Measurements from ENCODE around the gene ABCA13. TPM values are rescaled to one million over a fixed set of nuclear protein-coding genes. Genes with fewer than 3 reads are reported as not detected.

Gene ABCA13
- total RNA-seq, 2 donors from 2014 or later = not detected

DNA sequence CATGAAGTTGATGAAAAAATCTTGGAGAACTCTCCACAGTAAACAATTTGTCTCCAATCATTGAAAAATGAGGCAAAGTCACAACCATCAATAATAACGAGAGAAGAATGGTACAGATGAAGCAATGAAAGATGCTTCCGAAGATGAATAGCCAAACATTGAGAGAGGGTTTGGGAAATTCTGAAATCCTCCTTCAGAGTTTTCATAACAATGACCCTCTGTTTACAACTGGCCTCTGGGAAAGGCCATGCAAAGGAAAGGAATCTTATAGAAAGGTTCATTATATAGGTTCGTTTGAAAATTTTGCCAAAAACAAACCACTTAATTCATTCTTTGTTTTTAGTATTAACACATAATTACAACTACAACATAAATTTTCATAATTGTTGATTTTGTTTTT is 166.5 kb downstream of the ABCA13 start:
- H3K4me3 Mint-ChIP-seq = no peak overlapping the region
- H3K9me3 Mint-ChIP-seq = no peaks in the 10 kb centered on the region
- no peak for DNase-seq
- peaks cover 7% of the 10 kb centered on the region for H3K27me3 Mint-ChIP-seq (ENCODE audit: low read depth)
- H3K36me3 Mint-ChIP-seq (ENCODE audit: insufficient read depth in 2 of 2) = no peaks in the 10 kb centered on the region
- H3K27ac Mint-ChIP-seq = no peak overlapping the region
- no peak for ATAC-seq (replicated peaks in 1 of 2)
- no peaks in the 10 kb centered on the region for H3K4me1 Mint-ChIP-seq (ENCODE audit: low read depth)

DNA sequence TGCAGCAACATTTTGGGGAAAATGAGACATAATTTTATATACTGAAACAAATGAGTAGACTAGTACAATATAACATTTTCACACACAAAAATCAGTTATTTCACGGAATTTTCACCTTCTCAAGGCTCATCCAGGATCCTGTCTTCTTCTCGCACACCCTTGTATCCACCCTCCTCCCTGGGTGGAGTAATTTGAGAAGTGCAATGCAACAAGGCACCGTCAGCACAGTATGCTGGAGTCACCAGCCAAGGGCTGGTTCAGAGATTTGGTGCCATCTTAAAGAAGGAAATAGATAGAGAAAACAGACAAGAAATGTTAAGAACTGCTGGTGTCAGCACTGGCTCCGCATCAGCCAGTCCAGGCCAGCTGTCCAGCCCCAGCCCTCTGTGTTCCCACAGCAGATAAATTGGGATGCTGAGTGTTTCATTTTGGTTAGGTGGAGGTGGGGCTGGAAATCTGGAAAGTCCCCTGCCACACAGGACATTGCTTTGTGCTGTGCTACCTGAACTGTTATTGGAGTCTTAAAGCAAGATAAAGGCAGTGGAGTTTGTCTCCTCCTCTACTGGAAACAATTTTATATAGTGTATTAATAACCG is 176.1 kb downstream of the ABCA13 start:
- Mint-ChIP-seq H3K9me3 (no peaks in the 10 kb centered on the region), H3K4me3 (no peak overlapping the region), H3K27me3 (ENCODE audit: low read depth) (peaks cover 4% of the 10 kb centered on the region), H3K36me3 (ENCODE audit: insufficient read depth in 2 of 2) (no peaks in the 10 kb centered on the region), H3K4me1 (ENCODE audit: low read depth) (no peaks in the 10 kb centered on the region), H3K27ac (no peak overlapping the region)
- DNase-seq (no peak), ATAC-seq (replicated peaks in 1 of 2) (no peak)

DNA sequence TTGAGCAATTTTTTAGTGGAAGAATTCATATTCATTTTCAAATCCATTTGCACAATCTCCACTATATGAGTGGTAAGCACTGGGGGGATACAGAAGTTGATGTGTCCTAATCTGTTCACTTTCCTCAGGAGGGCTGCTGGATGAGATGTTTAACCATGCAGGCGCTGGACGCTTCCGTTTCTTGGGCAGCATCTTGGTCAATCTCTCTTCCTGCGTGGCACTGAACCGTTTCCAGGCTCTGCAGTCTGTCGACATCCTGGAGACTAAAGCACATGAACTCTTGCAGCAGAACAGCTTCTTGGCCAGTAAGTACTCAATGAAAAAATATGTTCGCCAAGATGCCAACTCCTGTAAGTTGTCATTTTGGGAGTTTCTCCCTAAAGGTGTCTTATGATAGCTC is 179.3 kb downstream of the ABCA13 start:
- Mint-ChIP-seq H3K4me1 (ENCODE audit: low read depth) (no peaks in the 10 kb centered on the region), H3K27me3 (ENCODE audit: low read depth) (peaks cover 8% of the 10 kb centered on the region), H3K36me3 (ENCODE audit: insufficient read depth in 2 of 2) (no peaks in the 10 kb centered on the region), H3K4me3 (no peak overlapping the region), H3K27ac (no peak overlapping the region), H3K9me3 (no peaks in the 10 kb centered on the region)
- DNase-seq (no peak), ATAC-seq (replicated peaks in 1 of 2) (no peak)

DNA sequence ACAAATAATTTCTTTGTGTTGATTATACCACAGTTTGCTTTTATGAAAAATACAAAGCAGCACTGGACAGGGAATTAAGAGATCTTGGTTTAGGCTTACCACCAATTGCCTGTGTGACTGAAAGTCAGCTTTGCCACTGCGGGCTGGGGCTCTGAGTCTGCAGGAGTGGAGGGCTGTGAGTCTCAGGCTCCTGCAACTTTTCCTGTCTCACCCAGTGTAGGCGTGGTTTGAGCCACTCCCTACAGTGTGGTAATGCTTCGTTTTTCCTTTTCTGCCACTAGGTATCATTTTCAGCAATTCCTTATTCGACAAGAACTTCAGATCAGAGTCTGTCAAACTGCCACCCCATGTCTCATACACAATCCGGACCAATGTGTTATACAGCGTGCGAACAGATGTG is 180.6 kb downstream of the ABCA13 start:
- H3K27ac Mint-ChIP-seq = no peak overlapping the region
- H3K36me3 Mint-ChIP-seq (ENCODE audit: insufficient read depth in 2 of 2) = no peaks in the 10 kb centered on the region
- DNase-seq = no peak
- no peaks in the 10 kb centered on the region for H3K9me3 Mint-ChIP-seq
- H3K27me3 Mint-ChIP-seq (ENCODE audit: low read depth) = peaks cover 12% of the 10 kb centered on the region
- no peaks in the 10 kb centered on the region for H3K4me1 Mint-ChIP-seq (ENCODE audit: low read depth)
- ATAC-seq (replicated peaks in 1 of 2) = no peak
- no peak overlapping the region for H3K4me3 Mint-ChIP-seq

- no peak overlapping the region for H3K27ac Mint-ChIP-seq
- peaks cover 12% of the 10 kb centered on the region for H3K27me3 Mint-ChIP-seq (ENCODE audit: low read depth)
- no peaks in the 10 kb centered on the region for H3K4me1 Mint-ChIP-seq (ENCODE audit: low read depth)
- H3K9me3 Mint-ChIP-seq = no peaks in the 10 kb centered on the region
- no peaks in the 10 kb centered on the region for H3K36me3 Mint-ChIP-seq (ENCODE audit: insufficient read depth in 2 of 2)
- no peak overlapping the region for H3K4me3 Mint-ChIP-seq
- no peak for DNase-seq
- no peak for ATAC-seq (replicated peaks in 1 of 2)
Measured at GRCh38 chr7:48355346-48355745, 184.1 kb downstream of the ABCA13 start.

DNA sequence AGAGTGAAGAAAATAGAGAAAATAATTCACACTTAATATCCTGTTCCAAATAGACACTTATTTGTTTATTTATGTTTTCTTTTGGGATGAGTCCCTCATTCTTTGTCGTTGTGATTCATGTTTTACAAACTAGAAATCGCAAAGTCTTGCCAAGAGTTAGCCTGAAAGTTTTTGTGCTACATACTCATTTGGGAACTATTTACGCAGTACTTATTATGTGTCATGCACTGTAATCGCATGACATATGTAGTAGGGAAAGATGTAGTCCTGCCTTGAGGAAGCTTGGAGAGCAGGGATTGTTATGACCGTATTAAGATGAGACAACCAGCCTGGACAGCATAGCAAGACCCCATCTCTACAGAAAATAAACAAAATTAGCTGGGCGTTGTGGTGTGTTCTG is 189.3 kb downstream of the ABCA13 start:
- Mint-ChIP-seq H3K36me3 (ENCODE audit: insufficient read depth in 2 of 2) (no peaks in the 10 kb centered on the region), H3K9me3 (no peaks in the 10 kb centered on the region)

GRCh38 chr7:48363174-48363573 is 191.9 kb downstream of the ABCA13 start:
- Mint-ChIP-seq H3K27me3 (ENCODE audit: low read depth) (no peaks in the 10 kb centered on the region), H3K27ac (no peak overlapping the region), H3K4me1 (ENCODE audit: low read depth) (no peaks in the 10 kb centered on the region), H3K36me3 (ENCODE audit: insufficient read depth in 2 of 2) (no peaks in the 10 kb centered on the region), H3K9me3 (no peaks in the 10 kb centered on the region), H3K4me3 (no peak overlapping the region)
- no peak for ATAC-seq (replicated peaks in 1 of 2)
- no peak for DNase-seq

More for the DNA sequence above, 189.3 kb downstream of the ABCA13 start:
- Mint-ChIP-seq H3K4me3 (no peak overlapping the region), H3K4me1 (ENCODE audit: low read depth) (no peaks in the 10 kb centered on the region), H3K27me3 (ENCODE audit: low read depth) (peaks cover 3% of the 10 kb centered on the region), H3K27ac (no peak overlapping the region)
- no peak for ATAC-seq (replicated peaks in 1 of 2)
- DNase-seq = no peak

DNA sequence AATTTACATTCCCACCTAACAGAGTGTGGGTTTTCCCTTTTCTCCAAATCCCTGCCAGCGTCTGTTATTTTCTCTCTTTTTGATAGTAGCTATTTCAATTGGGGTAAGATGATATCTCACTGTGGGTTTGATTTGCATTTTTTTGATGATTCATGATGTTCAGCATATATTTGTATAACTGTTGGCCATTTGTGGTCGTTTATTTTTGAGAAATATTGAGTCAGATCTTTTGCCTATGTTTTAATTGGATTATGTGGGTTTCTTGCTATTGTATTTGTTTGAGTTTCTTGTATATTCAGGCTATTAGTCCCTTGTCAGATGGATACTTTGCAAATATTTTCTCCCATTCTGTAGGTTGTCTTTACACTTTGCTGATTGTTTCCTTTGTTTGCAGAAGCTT is 193.8 kb downstream of the ABCA13 start:
- Mint-ChIP-seq H3K9me3 (no peaks in the 10 kb centered on the region), H3K27me3 (ENCODE audit: low read depth) (no peaks in the 10 kb centered on the region)

DNA sequence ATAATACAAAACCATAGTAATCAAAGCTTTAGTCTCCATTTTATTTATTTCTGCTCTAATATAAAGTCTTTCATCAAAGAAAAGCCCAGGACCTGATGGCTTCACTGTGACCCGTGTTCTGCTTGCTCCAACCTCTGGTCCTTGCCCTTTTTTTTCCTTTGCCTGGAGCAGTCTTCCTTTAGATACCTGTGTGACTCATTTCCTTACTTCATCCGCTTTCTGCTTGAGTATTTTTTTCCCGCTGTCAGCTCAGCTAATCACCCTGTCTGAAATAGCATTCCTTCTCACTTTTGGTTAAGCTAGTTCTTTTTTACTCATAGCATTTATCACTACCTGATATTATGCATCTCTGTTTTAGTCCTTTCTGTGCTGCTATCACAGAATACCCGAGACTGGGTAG is 194.8 kb downstream of the ABCA13 start:
- DNase-seq = no peak
- no peak for ATAC-seq (replicated peaks in 1 of 2)

More for the DNA sequence above, 193.8 kb downstream of the ABCA13 start:
- no peak overlapping the region for H3K4me3 Mint-ChIP-seq
- DNase-seq (no peak), ATAC-seq (replicated peaks in 1 of 2) (no peak)
- no peaks in the 10 kb centered on the region for H3K4me1 Mint-ChIP-seq (ENCODE audit: low read depth)
- peak overlapping the region; percentile 18 for H3K27ac Mint-ChIP-seq
- H3K36me3 Mint-ChIP-seq (ENCODE audit: insufficient read depth in 2 of 2) = no peaks in the 10 kb centered on the region

DNA sequence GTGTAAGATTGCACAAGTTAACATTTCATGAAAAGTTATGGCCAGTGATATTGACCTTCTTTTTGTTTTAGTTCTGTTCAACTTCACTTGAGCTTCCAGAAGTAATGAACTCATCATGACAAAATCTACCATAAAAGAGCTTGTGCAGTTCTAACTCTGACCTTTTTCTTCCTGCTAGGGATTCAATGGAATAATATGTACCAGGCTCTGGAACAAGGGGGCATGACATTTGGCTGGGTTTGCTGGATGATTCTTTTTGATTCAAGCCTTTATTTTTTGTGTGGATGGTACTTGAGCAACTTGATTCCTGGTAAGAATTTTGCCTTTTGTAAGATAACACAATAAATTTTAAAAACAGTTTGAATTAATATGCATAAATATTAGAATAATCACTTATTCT is 205.0 kb downstream of the ABCA13 start:
- Mint-ChIP-seq H3K27me3 (ENCODE audit: low read depth) (peaks cover 6% of the 10 kb centered on the region), H3K4me1 (ENCODE audit: low read depth) (no peaks in the 10 kb centered on the region), H3K36me3 (ENCODE audit: insufficient read depth in 2 of 2) (no peaks in the 10 kb centered on the region), H3K27ac (no peak overlapping the region), H3K9me3 (peaks cover 0 to 3% of the 10 kb centered on the region in 2 donors), H3K4me3 (no peak overlapping the region)
- DNase-seq = no peak
- no peak for ATAC-seq (replicated peaks in 1 of 2)

More for the DNA sequence above, 194.8 kb downstream of the ABCA13 start:
- H3K27ac Mint-ChIP-seq = no peak overlapping the region
- H3K4me1 Mint-ChIP-seq (ENCODE audit: low read depth) = no peaks in the 10 kb centered on the region
- H3K4me3 Mint-ChIP-seq = no peak overlapping the region
- H3K27me3 Mint-ChIP-seq (ENCODE audit: low read depth) = no peaks in the 10 kb centered on the region
- H3K9me3 Mint-ChIP-seq = peaks cover 2% of the 10 kb centered on the region in 2 donors
- no peaks in the 10 kb centered on the region for H3K36me3 Mint-ChIP-seq (ENCODE audit: insufficient read depth in 2 of 2)

DNA sequence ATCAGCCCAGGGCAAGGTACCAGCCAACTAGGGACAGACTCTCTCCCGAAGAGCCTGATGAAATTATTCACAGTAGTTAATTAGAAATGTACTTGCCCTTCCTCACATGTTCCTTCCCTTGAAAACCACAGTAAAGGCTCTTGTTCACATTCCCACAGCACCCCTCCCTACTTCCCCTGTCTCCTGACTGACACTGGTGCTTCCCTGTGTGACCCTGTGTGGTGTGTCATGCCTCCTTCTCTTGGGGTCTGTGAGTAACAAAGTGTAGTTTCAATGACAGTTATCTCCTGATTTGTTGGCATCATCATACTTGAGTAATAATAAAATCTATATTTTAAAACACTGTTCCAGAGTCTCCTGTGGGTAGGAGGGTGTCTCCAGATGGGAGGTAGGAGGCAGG is 209.7 kb downstream of the ABCA13 start:
- ATAC-seq (replicated peaks in 1 of 2) (no peak), DNase-seq (no peak)
- H3K9me3 Mint-ChIP-seq = no peaks in the 10 kb centered on the region
- peaks cover 7% of the 10 kb centered on the region for H3K27me3 Mint-ChIP-seq (ENCODE audit: low read depth)
- H3K36me3 Mint-ChIP-seq (ENCODE audit: insufficient read depth in 2 of 2) = no peaks in the 10 kb centered on the region
- H3K27ac Mint-ChIP-seq = no peak overlapping the region
- no peaks in the 10 kb centered on the region for H3K4me1 Mint-ChIP-seq (ENCODE audit: low read depth)
- H3K4me3 Mint-ChIP-seq = no peak overlapping the region

DNA sequence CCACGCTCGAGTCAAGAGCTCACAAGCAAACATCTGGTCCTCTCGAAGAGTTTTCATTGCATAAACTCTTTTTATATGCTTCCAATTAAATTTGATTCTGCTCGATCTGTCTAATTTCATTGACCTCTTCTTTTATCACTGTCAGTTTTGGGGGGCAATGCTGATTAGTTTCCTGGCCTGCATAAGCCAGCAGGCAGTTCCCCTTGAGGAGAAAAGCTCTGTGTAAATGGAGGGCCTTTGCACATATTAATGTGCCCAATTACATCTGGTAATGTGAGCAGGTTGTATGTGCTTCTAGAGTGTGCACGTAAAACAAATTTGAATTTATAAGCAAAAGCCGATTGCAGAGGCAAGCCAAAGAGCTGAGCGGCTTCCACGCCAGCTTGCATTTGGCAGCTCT is 210.3 kb downstream of the ABCA13 start:
- H3K4me3 Mint-ChIP-seq = no peak overlapping the region
- H3K27me3 Mint-ChIP-seq (ENCODE audit: low read depth) = peaks cover 7% of the 10 kb centered on the region
- no peaks in the 10 kb centered on the region for H3K36me3 Mint-ChIP-seq (ENCODE audit: insufficient read depth in 2 of 2)
- H3K9me3 Mint-ChIP-seq = no peaks in the 10 kb centered on the region
- ATAC-seq (replicated peaks in 1 of 2) (no peak), DNase-seq (no peak)
- no peaks in the 10 kb centered on the region for H3K4me1 Mint-ChIP-seq (ENCODE audit: low read depth)
- no peak overlapping the region for H3K27ac Mint-ChIP-seq

GRCh38 chr7:48384180-48384752 is 213.0 kb downstream of the ABCA13 start:
- Mint-ChIP-seq H3K9me3 (no peaks in the 10 kb centered on the region), H3K4me1 (ENCODE audit: low read depth) (no peaks in the 10 kb centered on the region), H3K4me3 (no peak overlapping the region), H3K27me3 (ENCODE audit: low read depth) (peaks cover 7% of the 10 kb centered on the region), H3K36me3 (ENCODE audit: insufficient read depth in 2 of 2) (no peaks in the 10 kb centered on the region), H3K27ac (no peak overlapping the region)
- DNase-seq (no peak), ATAC-seq (replicated peaks in 1 of 2) (no peak)

GRCh38 chr7:48387932-48388331 is 216.7 kb downstream of the ABCA13 start:
- Mint-ChIP-seq H3K4me3 (no peak overlapping the region), H3K27ac (no peak overlapping the region), H3K9me3 (peaks cover 2% of the 10 kb centered on the region in 2 donors), H3K4me1 (ENCODE audit: low read depth) (peaks cover 10% of the 10 kb centered on the region), H3K27me3 (ENCODE audit: low read depth) (peaks cover 7% of the 10 kb centered on the region), H3K36me3 (ENCODE audit: insufficient read depth in 2 of 2) (no peaks in the 10 kb centered on the region)
- DNase-seq = no peak
- ATAC-seq (replicated peaks in 1 of 2) = no peak
